Measurements from ENCODE around the gene CELA2A.
"Not testable (repeated sequence)": the region's sequence is repeated elsewhere in the genome, so short reads cannot be mapped to it uniquely, and the experiment has no call there.

The CELA2A gene

GRCh38 chr1:15482455-15482854, 25.9 kb downstream of the CELA2A start:
- not testable (repeated sequence) for H3K36me3 ChIP-seq (ENCODE audit: control insufficient read depth, insufficient read depth, low read length); H3K27me3 ChIP-seq (replicated peaks; ENCODE audit: control insufficient read depth, insufficient read depth, low read length, poor library complexity, severe bottlenecking); H3K4me1 ChIP-seq (ENCODE audit: control insufficient read depth, insufficient read depth, low read length, poor library complexity, severe bottlenecking); H3K27ac ChIP-seq (ENCODE audit: insufficient read depth, low read length, poor library complexity, severe bottlenecking); H3K9me3 ChIP-seq (ENCODE audit: control insufficient read depth, low read length); H3K4me3 ChIP-seq (ENCODE audit: insufficient read depth, low read depth, low read length, poor library complexity, severe bottlenecking); DNase-seq

- not testable (repeated sequence) for H3K27ac ChIP-seq (ENCODE audit: insufficient read depth, low read length, poor library complexity, severe bottlenecking); H3K4me1 ChIP-seq (ENCODE audit: control insufficient read depth, insufficient read depth, low read length, poor library complexity, severe bottlenecking); DNase-seq; H3K9me3 ChIP-seq (ENCODE audit: control insufficient read depth, low read length); H3K36me3 ChIP-seq (ENCODE audit: control insufficient read depth, insufficient read depth, low read length); H3K27me3 ChIP-seq (replicated peaks; ENCODE audit: control insufficient read depth, insufficient read depth, low read length, poor library complexity, severe bottlenecking); H3K4me3 ChIP-seq (ENCODE audit: insufficient read depth, low read depth, low read length, poor library complexity, severe bottlenecking)
Observed at GRCh38 chr1:15482983-15483543, 26.5 kb downstream of the CELA2A start.

GRCh38 chr1:15483971-15484370, 27.4 kb downstream of the CELA2A start:
- H3K9me3 ChIP-seq (ENCODE audit: control insufficient read depth, low read length) = no peaks in the 10 kb centered on the region
- no peaks in the 10 kb centered on the region for H3K27me3 ChIP-seq (replicated peaks; ENCODE audit: control insufficient read depth, insufficient read depth, low read length, poor library complexity, severe bottlenecking)
- no peak overlapping the region for H3K27ac ChIP-seq (ENCODE audit: insufficient read depth, low read length, poor library complexity, severe bottlenecking)
- no peaks in the 10 kb centered on the region for H3K36me3 ChIP-seq (ENCODE audit: control insufficient read depth, insufficient read depth, low read length)
- DNase-seq = no peak
- no peak overlapping the region for H3K4me3 ChIP-seq (ENCODE audit: insufficient read depth, low read depth, low read length, poor library complexity, severe bottlenecking)
- no peaks in the 10 kb centered on the region for H3K4me1 ChIP-seq (ENCODE audit: control insufficient read depth, insufficient read depth, low read length, poor library complexity, severe bottlenecking)

GRCh38 chr1:15484443-15484842, 27.9 kb downstream of the CELA2A start:
- H3K27me3 ChIP-seq (replicated peaks; ENCODE audit: control insufficient read depth, insufficient read depth, low read length, poor library complexity, severe bottlenecking); H3K27ac ChIP-seq (ENCODE audit: insufficient read depth, low read length, poor library complexity, severe bottlenecking); H3K9me3 ChIP-seq (ENCODE audit: control insufficient read depth, low read length); H3K4me3 ChIP-seq (ENCODE audit: insufficient read depth, low read depth, low read length, poor library complexity, severe bottlenecking); DNase-seq; H3K36me3 ChIP-seq (ENCODE audit: control insufficient read depth, insufficient read depth, low read length); H3K4me1 ChIP-seq (ENCODE audit: control insufficient read depth, insufficient read depth, low read length, poor library complexity, severe bottlenecking): not testable (repeated sequence)

- Histone ChIP-seq H3K9me3 (ENCODE audit: control insufficient read depth, low read length) (no peaks in the 10 kb centered on the region), H3K4me1 (ENCODE audit: control insufficient read depth, insufficient read depth, low read length, poor library complexity, severe bottlenecking) (no peaks in the 10 kb centered on the region), H3K27me3 (replicated peaks; ENCODE audit: control insufficient read depth, insufficient read depth, low read length, poor library complexity, severe bottlenecking) (no peaks in the 10 kb centered on the region), H3K27ac (ENCODE audit: insufficient read depth, low read length, poor library complexity, severe bottlenecking) (no peak overlapping the region), H3K36me3 (ENCODE audit: control insufficient read depth, insufficient read depth, low read length) (no peaks in the 10 kb centered on the region), H3K4me3 (ENCODE audit: insufficient read depth, low read depth, low read length, poor library complexity, severe bottlenecking) (no peak overlapping the region)
- DNase-seq = no peak
Observed at GRCh38 chr1:15485636-15486035, 29.1 kb downstream of the CELA2A start.

- not testable (repeated sequence) for H3K27me3 ChIP-seq (replicated peaks; ENCODE audit: control insufficient read depth, insufficient read depth, low read length, poor library complexity, severe bottlenecking); H3K4me3 ChIP-seq (ENCODE audit: insufficient read depth, low read depth, low read length, poor library complexity, severe bottlenecking); H3K36me3 ChIP-seq (ENCODE audit: control insufficient read depth, insufficient read depth, low read length); DNase-seq; H3K9me3 ChIP-seq (ENCODE audit: control insufficient read depth, low read length); H3K4me1 ChIP-seq (ENCODE audit: control insufficient read depth, insufficient read depth, low read length, poor library complexity, severe bottlenecking); H3K27ac ChIP-seq (ENCODE audit: insufficient read depth, low read length, poor library complexity, severe bottlenecking)
Observed at GRCh38 chr1:15486844-15487610, 30.5 kb downstream of the CELA2A start.

GRCh38 chr1:15488371-15488770, 31.8 kb downstream of the CELA2A start:
- peaks cover 3% of the 10 kb centered on the region for H3K36me3 ChIP-seq (ENCODE audit: control insufficient read depth, insufficient read depth, low read length)
- H3K9me3 ChIP-seq (ENCODE audit: control insufficient read depth, low read length) = no peaks in the 10 kb centered on the region
- H3K27me3 ChIP-seq (replicated peaks; ENCODE audit: control insufficient read depth, insufficient read depth, low read length, poor library complexity, severe bottlenecking) = no peaks in the 10 kb centered on the region
- DNase-seq = no peak
- H3K4me1 ChIP-seq (ENCODE audit: control insufficient read depth, insufficient read depth, low read length, poor library complexity, severe bottlenecking) = no peaks in the 10 kb centered on the region
- no peak overlapping the region for H3K4me3 ChIP-seq (ENCODE audit: insufficient read depth, low read depth, low read length, poor library complexity, severe bottlenecking)
- H3K27ac ChIP-seq (ENCODE audit: insufficient read depth, low read length, poor library complexity, severe bottlenecking) = no peak overlapping the region

- no peak overlapping the region for H3K4me3 ChIP-seq (ENCODE audit: insufficient read depth, low read depth, low read length, poor library complexity, severe bottlenecking)
- H3K9me3 ChIP-seq (ENCODE audit: control insufficient read depth, low read length) = no peaks in the 10 kb centered on the region
- H3K4me1 ChIP-seq (ENCODE audit: control insufficient read depth, insufficient read depth, low read length, poor library complexity, severe bottlenecking) = no peaks in the 10 kb centered on the region
- H3K27ac ChIP-seq (ENCODE audit: insufficient read depth, low read length, poor library complexity, severe bottlenecking) = no peak overlapping the region
- peaks cover 3% of the 10 kb centered on the region for H3K36me3 ChIP-seq (ENCODE audit: control insufficient read depth, insufficient read depth, low read length)
- H3K27me3 ChIP-seq (replicated peaks; ENCODE audit: control insufficient read depth, insufficient read depth, low read length, poor library complexity, severe bottlenecking) = no peaks in the 10 kb centered on the region
- no peak for DNase-seq
Observed at GRCh38 chr1:15489052-15489736, 32.7 kb downstream of the CELA2A start.

GRCh38 chr1:15491010-15491409, 34.5 kb downstream of the CELA2A start:
- H3K27me3 ChIP-seq (replicated peaks; ENCODE audit: control insufficient read depth, insufficient read depth, low read length, poor library complexity, severe bottlenecking); H3K4me3 ChIP-seq (ENCODE audit: insufficient read depth, low read depth, low read length, poor library complexity, severe bottlenecking); H3K27ac ChIP-seq (ENCODE audit: insufficient read depth, low read length, poor library complexity, severe bottlenecking); H3K4me1 ChIP-seq (ENCODE audit: control insufficient read depth, insufficient read depth, low read length, poor library complexity, severe bottlenecking); H3K9me3 ChIP-seq (ENCODE audit: control insufficient read depth, low read length); DNase-seq; H3K36me3 ChIP-seq (ENCODE audit: control insufficient read depth, insufficient read depth, low read length): not testable (repeated sequence)

- Histone ChIP-seq H3K4me1 (ENCODE audit: control insufficient read depth, insufficient read depth, low read length, poor library complexity, severe bottlenecking) (no peaks in the 10 kb centered on the region), H3K4me3 (ENCODE audit: insufficient read depth, low read depth, low read length, poor library complexity, severe bottlenecking) (no peak overlapping the region), H3K9me3 (ENCODE audit: control insufficient read depth, low read length) (no peaks in the 10 kb centered on the region), H3K27ac (ENCODE audit: insufficient read depth, low read length, poor library complexity, severe bottlenecking) (no peak overlapping the region), H3K27me3 (replicated peaks; ENCODE audit: control insufficient read depth, insufficient read depth, low read length, poor library complexity, severe bottlenecking) (no peaks in the 10 kb centered on the region), H3K36me3 (ENCODE audit: control insufficient read depth, insufficient read depth, low read length) (peaks cover 9% of the 10 kb centered on the region)
- no peak for DNase-seq
Observed at GRCh38 chr1:15492596-15492995, 36.1 kb downstream of the CELA2A start.
